Neural cell (in vitro differentiated cells): ENCODE data around the gene ZNF277. TPM values are rescaled to one million over a fixed set of nuclear protein-coding genes. Genes with fewer than 3 reads are reported as not detected.
"Not testable (repeated sequence)": the region's sequence is repeated elsewhere in the genome, so short reads cannot be mapped to it uniquely, and the experiment has no call there.

Experiments
- H2AFZ ChIP-seq: fragments of 200-600, 300-800 bp; sonication (generic), shearing (Covaris generic); 2 replicates; pipeline ENCODE4 v1.6.0; 2014; ENCODE audit warnings: low read depth, mild to moderate bottlenecking, antibody characterized with exemption, low read length, moderate library complexity
- H3F3A ChIP-seq: fragments of 200-600 bp; shearing (Covaris generic); 2 replicates; pipeline ENCODE4 v1.6.1; 2016; ENCODE audit warnings: mild to moderate bottlenecking, moderate library complexity, mixed read lengths, antibody characterized with exemption, low read length; ENCODE audit not compliant: insufficient read depth, poor library complexity, severe bottlenecking
- H3K27ac ChIP-seq: fragments of 200-600, 300-800 bp; sonication (generic), shearing (Covaris generic); 2 replicates; pipeline ENCODE4 v1.5.1; 2014; ENCODE audit warnings: mild to moderate bottlenecking, low read length, moderate library complexity
- H3K27me3 ChIP-seq: fragments of 300-800, 200-600 bp; sonication (generic), shearing (Covaris generic); 2 replicates; pipeline ENCODE4 v1.6.0; 2014; ENCODE audit warnings: mild to moderate bottlenecking, low read depth, low read length, moderate library complexity; ENCODE audit not compliant: insufficient read depth
- H3K36me3 ChIP-seq: fragments of 300-800, 200-600 bp; sonication (generic), shearing (Covaris generic); 2 replicates; pipeline ENCODE4 v1.5.1; 2014; ENCODE audit warnings: mild to moderate bottlenecking, antibody characterized with exemption, low read length, moderate library complexity; ENCODE audit not compliant: insufficient read depth
- H3K4me2 ChIP-seq: fragments of 300-800, 200-600 bp; sonication (generic), shearing (Covaris generic); 2 replicates; pipeline ENCODE4 v1.6.0; 2014; ENCODE audit warnings: mild to moderate bottlenecking, low read length
- H3K4me3 ChIP-seq: fragments of 300-800, 200-600 bp; sonication (generic), shearing (Covaris generic); 2 replicates; pipeline ENCODE4 v1.5.1; 2014; ENCODE audit warnings: mild to moderate bottlenecking, low read length, moderate library complexity
- H3K79me2 ChIP-seq: fragments of 200-600 bp; shearing (Covaris generic); replicated peaks from 2 replicates; pipeline ENCODE4 v1.6.0; 2014; ENCODE audit warnings: mild to moderate bottlenecking, low read length, moderate library complexity; ENCODE audit not compliant: insufficient read depth
- H3K9ac ChIP-seq: fragments of 300-800, 200-600 bp; sonication (generic), shearing (Covaris generic); 2 replicates; pipeline ENCODE4 v1.6.1; 2016; ENCODE audit warnings: mild to moderate bottlenecking, low read length, mixed read lengths
- H3K9me2 ChIP-seq: fragments of 200-600 bp; shearing (Covaris generic); 2 replicates; pipeline ENCODE4 v1.6.1; 2016; ENCODE audit warnings: mild to moderate bottlenecking, low read length, mixed read lengths; ENCODE audit not compliant: insufficient read depth
- H3K9me3 ChIP-seq: fragments of 200-600, 300-800 bp; sonication (generic), shearing (Covaris generic); 2 replicates; pipeline ENCODE4 v1.6.1; 2016; ENCODE audit warnings: mild to moderate bottlenecking, mixed run types, low read length, moderate library complexity, mixed read lengths
- H4K20me1 ChIP-seq: fragments of 200-600 bp; shearing (Covaris generic); 2 replicates; pipeline ENCODE4 v1.6.1; 2016; ENCODE audit warnings: mild to moderate bottlenecking, mixed run types; ENCODE audit not compliant: insufficient read depth
- MXI1 ChIP-seq: fragments of 450-650 bp; conservative IDR thresholded peaks from 2 replicates; pipeline ENCODE4 v1.6.1; 2014; ENCODE audit warnings: antibody characterized with exemption, mild to moderate bottlenecking; ENCODE audit not compliant: poor library complexity, severe bottlenecking
- POLR2AphosphoS5 ChIP-seq: IDR thresholded peaks from 2 replicates; pipeline ENCODE4 v1.6.1; 2012
- SMC3 ChIP-seq: fragments of 450-650 bp; conservative IDR thresholded peaks from 2 replicates; pipeline ENCODE4 v1.6.1; 2014; ENCODE audit warnings: antibody characterized with exemption, mild to moderate bottlenecking, moderate library complexity; ENCODE audit not compliant: poor library complexity
- polyA plus RNA-seq: library from polyadenylated mRNA; depleted of rRNA; stranded (reverse); fragments of >200 nt; gene quantifications from 2 replicates; pipeline ENCODE4 v1.2.3, GENCODE V29; 2014

The ZNF277 gene
- polyA plus RNA-seq, 1 donor from 2014 or later: 30.0 TPM

- Histone ChIP-seq H2AFZ (peak overlapping the region; percentile 42), H3K27ac (peak overlapping the region; percentile 82), H3K4me3 (peak overlapping the region; percentile 64), H3K4me2 (peak overlapping the region; percentile 66), H3K9ac (peak overlapping the region; percentile 70)
- H3K79me2 ChIP-seq, H3K9me3 ChIP-seq, H3K9me2 ChIP-seq, H3K27me3 ChIP-seq, H3K36me3 ChIP-seq, H4K20me1 ChIP-seq, H3F3A ChIP-seq: not testable (repeated sequence)
- TF ChIP-seq MXI1 (peak; percentile 78), POLR2AphosphoS5 (peak; percentile 73), SMC3 (peak; percentile 15)
Measured at GRCh38 chr7:112391841-112392286, 185.4 kb downstream of the ZNF277 start.

Other genes starting within 250 kb of the ZNF277 start
- gene DOCK4, start 296 bp upstream of the ZNF277 start, polyA plus RNA-seq: 24.3 and 28.1 TPM in 2 replicates
- 249 and 270 TPM in 2 replicates for gene IFRD1, start 243.8 kb downstream of the ZNF277 start, polyA plus RNA-seq